Right lung (tissue), 5 donors: ENCODE measurements around the gene TAS2R43. TPM values are rescaled to one million over a fixed set of nuclear protein-coding genes. Genes with fewer than 3 reads are reported as not detected.
"Not testable (repeated sequence)": the region's sequence is repeated elsewhere in the genome, so short reads cannot be mapped to it uniquely, and the experiment has no call there.

Source experiments
- DNase-seq, 2 donors: peaks; one replicate each; pipeline ENCODE4 v3.0.0-alpha.2; 2013
- polyA plus RNA-seq, 5 donors: library from polyadenylated mRNA; unstranded; fragments of 120-200 nt; gene quantifications; one replicate each; pipeline versions ENCODE4 v1.2.1 to v1.2.3, GENCODE V29; 2013; ENCODE audit warnings: inconsistent platforms in 1 of 5, low replicate concordance in 1 of 5; ENCODE audit not compliant: insufficient read length in 5 of 5, insufficient read depth in 1 of 5

The TAS2R43 gene
- polyA plus RNA-seq, 5 donors = 0.27 to 1.0 (median 0.74) TPM

DNA sequence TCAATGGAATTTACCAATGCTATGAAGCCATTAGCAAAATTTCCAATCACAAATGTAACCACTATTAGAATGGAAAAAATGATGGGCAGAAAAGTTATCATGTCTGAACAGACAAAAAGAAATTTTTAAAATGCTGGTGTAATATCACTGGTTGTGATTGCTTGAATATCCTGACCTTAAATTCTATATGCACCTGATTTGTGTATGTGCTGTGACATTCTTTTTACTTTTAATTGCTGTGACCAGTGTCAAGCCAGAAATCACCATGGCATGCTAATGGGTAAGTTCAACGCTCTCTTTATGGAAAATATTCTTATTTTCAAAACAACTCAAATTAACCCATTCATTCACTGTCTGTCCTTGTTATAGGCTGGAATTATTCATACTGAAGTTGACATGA, 29.9 kb downstream of the TAS2R43 start, which contains the start of gene TAS2R46:
TSS of gene TAS2R46 (minus strand) at position 101 of the 400 bp plus-strand sequence. CDS start at position 101, 0 bp downstream.
- DNase-seq = not testable (repeated sequence)

GRCh38 chr12:11059784-11060183, 32.3 kb downstream of the TAS2R43 start:
- DNase-seq = no peak

- no peak for DNase-seq
Observed at GRCh38 chr12:11059041-11059440, 33.1 kb downstream of the TAS2R43 start.

DNA sequence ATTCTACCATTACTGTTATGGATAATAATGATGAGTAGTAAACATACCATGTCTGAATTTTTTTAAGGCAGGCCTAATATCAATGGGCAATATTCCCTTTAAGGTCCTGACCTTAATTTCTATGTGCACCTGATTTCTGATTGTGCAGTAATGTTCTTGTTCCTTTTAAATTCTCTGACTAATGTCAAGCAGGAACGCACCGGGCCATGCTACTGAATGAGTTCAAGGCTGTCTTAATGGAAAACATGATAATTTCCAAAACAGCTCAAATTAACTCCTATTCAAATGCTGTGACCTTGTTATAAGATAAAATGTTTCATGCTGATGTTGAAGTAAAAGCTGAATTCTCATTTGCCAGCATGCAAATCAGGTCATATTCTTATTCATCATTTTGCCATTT, 36.8 kb downstream of the TAS2R43 start:
- no peak for DNase-seq

DNA sequence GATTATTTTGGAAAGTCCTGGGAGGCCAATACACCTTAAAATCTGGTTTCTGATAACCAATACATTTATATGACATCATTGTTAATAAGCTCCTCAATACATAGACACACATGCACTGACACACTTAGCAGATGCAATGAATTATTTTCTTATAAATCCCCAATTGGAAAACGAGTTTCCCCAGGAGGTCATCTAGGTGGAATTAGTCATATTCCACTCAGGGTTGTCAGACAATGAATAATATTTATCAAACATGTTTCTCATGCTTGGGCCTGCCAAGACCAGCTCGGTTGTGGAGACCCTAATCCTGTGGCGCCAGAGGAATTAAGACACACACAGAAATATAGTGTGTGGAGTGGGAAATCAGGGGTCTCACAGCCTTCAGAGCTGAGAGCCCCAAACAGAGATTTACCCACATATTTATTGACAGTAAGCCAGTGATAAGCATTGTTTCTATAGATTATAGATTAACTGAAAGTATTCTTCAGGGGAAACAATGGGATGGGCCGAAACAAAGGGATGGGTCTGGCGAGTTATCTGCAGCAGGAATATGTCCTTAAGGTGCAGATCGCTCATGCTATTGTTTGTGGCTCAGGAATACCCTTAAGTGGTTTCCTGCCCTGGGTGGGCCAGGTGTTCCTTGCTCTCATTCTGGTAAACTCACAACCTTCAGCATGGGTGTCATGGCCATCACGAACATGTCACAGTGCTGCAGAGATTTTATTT, 42.1 kb downstream of the TAS2R43 start:
- not testable (repeated sequence) for DNase-seq

GRCh38 chr12:11041366-11041765, 50.7 kb downstream of the TAS2R43 start:
- not testable (repeated sequence) for DNase-seq

Other genes starting within 250 kb of the TAS2R43 start
- 10 to 100 TPM in 3 of 5 donors, 1 to 10 TPM in 2; 7.2 to 16.9 (median 11.4) TPM for gene PRR4, start 242.8 kb downstream of the TAS2R43 start, polyA plus RNA-seq
- gene PRH1, start 208.1 kb downstream of the TAS2R43 start, polyA plus RNA-seq = 10 to 100 TPM in 4 of 5 donors, 1 to 10 TPM in 1; 7.2 to 20.8 (median 14.9) TPM
- under 1 TPM in 3 of 5 donors, not detected in 2; 0.10 to 0.30 (median 0.14) TPM for gene TAS2R13, start 182.8 kb downstream of the TAS2R43 start, polyA plus RNA-seq
- under 1 TPM; 0.49 to 0.75 (median 0.71) TPM for gene PRH2, start 163.1 kb downstream of the TAS2R43 start, polyA plus RNA-seq
- 1 to 10 TPM; 3.6 to 6.0 (median 5.6) TPM for gene TAS2R14, start 153.1 kb downstream of the TAS2R43 start, polyA plus RNA-seq
- under 1 TPM in 3 of 5 donors, not detected in 2; 0.11 to 0.37 (median 0.26) TPM for gene TAS2R50, start 105.4 kb downstream of the TAS2R43 start, polyA plus RNA-seq
- gene TAS2R20, start 94.0 kb downstream of the TAS2R43 start, polyA plus RNA-seq = 1 to 10 TPM; 2.1 to 5.1 (median 3.4) TPM
- 1 to 10 TPM; 1.5 to 3.4 (median 2.5) TPM for gene TAS2R19, start 69.7 kb downstream of the TAS2R43 start, polyA plus RNA-seq
- 1 to 10 TPM; 1.0 to 2.9 (median 2.1) TPM for gene TAS2R31, start 60.9 kb downstream of the TAS2R43 start, polyA plus RNA-seq
- under 1 TPM in 4 of 5 donors, not detected in 1; 0.13 to 0.43 (median 0.32) TPM for gene TAS2R46, start 30.0 kb downstream of the TAS2R43 start, polyA plus RNA-seq
- under 1 TPM; 0.22 to 0.51 (median 0.23) TPM for gene TAS2R30, start 42.3 kb upstream of the TAS2R43 start, polyA plus RNA-seq
- gene SMIM10L1, start 78.9 kb upstream of the TAS2R43 start, polyA plus RNA-seq = 10 to 100 TPM; 11.9 to 15.3 (median 14.2) TPM
- gene TAS2R42, start 94.6 kb upstream of the TAS2R43 start, polyA plus RNA-seq = not detected
- gene PRB3, start 177.4 kb upstream of the TAS2R43 start, polyA plus RNA-seq = under 1 TPM in 2 of 5 donors, not detected in 3; 0.16 to 0.17 TPM
- gene PRB4, start 218.1 kb upstream of the TAS2R43 start, polyA plus RNA-seq = not detected